GM12892 (cell line): ENCODE data around the gene ZBTB8B.

ENCODE experiments used
- POLR2A ChIP-seq: IDR thresholded peaks from 2 replicates; pipeline ENCODE4 v1.6.1; 2011; ENCODE audit warnings: low read depth, low read length, control low read depth
- TAF1 ChIP-seq: IDR thresholded peaks from 2 replicates; pipeline ENCODE4 v1.6.1; 2011; ENCODE audit warnings: low read depth, mild to moderate bottlenecking, control low read depth, low read length, borderline replicate concordance

GRCh38 chr1:32496127-32496526 is 31.3 kb downstream of the ZBTB8B start:
- no peak for TF ChIP-seq TAF1
- TF ChIP-seq POLR2A, result no peak
